HepG2 (cell line): Measurements from ENCODE around the gene TRMT2A. TPM values are rescaled to one million over a fixed set of nuclear protein-coding genes. Genes with fewer than 3 reads are reported as not detected.

Experiments
- ATAC-seq: fragments of 200-7000 bp; cut with Tn5 transposase; 3 replicates; pipeline ENCODE4 v1.9.1; 2020; ENCODE audit warnings: mild to moderate bottlenecking, moderate library complexity
- BruUV-seq: library from RNA; stranded (reverse); fragments of 400-500 nt; replicated peaks from 2 replicates; lab custom pipeline; 2021; lab: Mats Ljungman, UMichigan
- CTCF ChIA-PET: fragments of 300-600 bp; formaldehyde crosslinking; extraction: SDS; loops from one replicate; lab custom pipeline; 2021; ENCODE audit warnings: low total read pairs, inconsistent platforms, low intra/inter-chr PET ratio; lab: Yijun Ruan, JAX
- POLR2A ChIA-PET: fragments of 350-600 bp; sonication (Branson Sonifier 250); formaldehyde crosslinking; loops from one replicate; lab custom pipeline; 2020; ENCODE audit warnings: antibody characterized with exemption, inconsistent platforms; lab: Yijun Ruan, JAX
- DNase-seq: peaks from one replicate; pipeline ENCODE4 v3.0.0-alpha.2; 2015; ENCODE audit warnings: low spot score
- FAIRE-seq: peaks from 3 replicates; lab custom pipeline; 2011; peaks lifted over from hg19 to GRCh38; lab: Jason Lieb, UNC
- H2AFZ ChIP-seq: one replicate; pipeline ENCODE4 v1.6.1; 2011; ENCODE audit warnings: low read length, inconsistent platforms
- H3K27ac ChIP-seq: fragments of 300-600 bp; 3 replicates; pipeline ENCODE4 v1.8.0; 2011; ENCODE audit warnings: mixed run types, mild to moderate bottlenecking, mixed read lengths, low read length, inconsistent platforms; ENCODE audit not compliant: insufficient read depth; ENCODE audit errors: extremely low read length
- H3K27me3 ChIP-seq, 2 experiments: fragments of 200-600 bp in 1 of 2; 2 replicates in 1 of 2; 3 replicates in 1 of 2; pipeline versions ENCODE4 v1.6.0 to v1.8.0; 2011; ENCODE audit warnings: low read length in 2 of 2, mild to moderate bottlenecking in 2 of 2, moderate library complexity in 2 of 2, inconsistent platforms in 1 of 2; ENCODE audit not compliant: insufficient read depth in 2 of 2, control insufficient read depth in 1 of 2
- H3K36me3 ChIP-seq, 2 experiments: fragments of 200-600 bp in 1 of 2; replicated peaks in 1 of 2; 2 replicates in 1 of 2; 3 replicates in 1 of 2; pipeline versions ENCODE4 v1.5.1 to v1.8.0; 2011; ENCODE audit warnings: low read length in 2 of 2, inconsistent platforms in 1 of 2; ENCODE audit not compliant: insufficient read depth in 2 of 2, control insufficient read depth in 1 of 2
- H3K4me1 ChIP-seq: 2 replicates; pipeline ENCODE4 v1.5.1; 2012; ENCODE audit warnings: low read length, inconsistent platforms; ENCODE audit not compliant: insufficient read depth
- H3K4me2 ChIP-seq: 2 replicates; pipeline ENCODE4 v1.6.0; 2011; ENCODE audit warnings: low read depth, low read length, inconsistent platforms
- H3K4me3 ChIP-seq, 3 experiments: fragments of 200-600 bp in 1 of 3; sonication (generic), shearing (Covaris generic) in 1 of 3; replicated peaks in 1 of 3; 2 replicates each; pipeline ENCODE4 v1.5.1; 2011 to 2016; ENCODE audit warnings: low read length in 3 of 3, inconsistent platforms in 2 of 3, low read depth in 2 of 3, mild to moderate bottlenecking in 2 of 3, control low read depth in 1 of 3, mixed read lengths in 1 of 3; ENCODE audit not compliant: insufficient read depth in 1 of 3
- H3K79me2 ChIP-seq: one replicate; pipeline ENCODE4 v1.6.1; 2011; ENCODE audit warnings: low read length, inconsistent platforms; ENCODE audit not compliant: insufficient read depth
- H3K9ac ChIP-seq: 2 replicates; pipeline ENCODE4 v1.6.0; 2011; ENCODE audit warnings: mild to moderate bottlenecking, low read depth, low read length, inconsistent platforms; ENCODE audit not compliant: insufficient read depth
- H3K9me3 ChIP-seq: 2 replicates; pipeline ENCODE4 v1.5.1; 2012; ENCODE audit warnings: mild to moderate bottlenecking, low read length
- H4K20me1 ChIP-seq: 2 replicates; pipeline ENCODE4 v1.6.0; 2011; ENCODE audit warnings: inconsistent platforms, mild to moderate bottlenecking, low read length, moderate library complexity; ENCODE audit not compliant: insufficient read depth
- HNRNPLL ChIP-seq: fragments of 200-400 bp; formaldehyde crosslinking; IDR thresholded peaks from 2 replicates; pipeline ENCODE4 v1.6.1; 2017; ENCODE audit warnings: mild to moderate bottlenecking, low read depth, low read length; ENCODE audit not compliant: poor library complexity, severe bottlenecking
- KDM4B ChIP-seq: sonication (generic); formaldehyde crosslinking; IDR thresholded peaks from 2 replicates; pipeline ENCODE4 v1.4.0; 2020; ENCODE audit warnings: missing genetic modification reagents
- KLF15 ChIP-seq: sonication (generic); formaldehyde crosslinking; IDR thresholded peaks from 2 replicates; pipeline ENCODE4 v1.8.1; 2023; ENCODE audit warnings: borderline replicate concordance, mild to moderate bottlenecking, inconsistent platforms, missing genetic modification reagents, mixed read lengths
- MAFG ChIP-seq: sonication (generic); formaldehyde crosslinking; IDR thresholded peaks from 2 replicates; pipeline ENCODE4 v1.5.1; 2020; ENCODE audit warnings: mild to moderate bottlenecking, missing genetic modification reagents
- NFKB2 ChIP-seq: sonication (generic); formaldehyde crosslinking; IDR thresholded peaks from 2 replicates; pipeline ENCODE4 v1.4.0; 2020; ENCODE audit warnings: missing genetic modification reagents, borderline replicate concordance
- RFX3 ChIP-seq: IDR thresholded peaks from 2 replicates; pipeline ENCODE4 v1.6.1; 2016; ENCODE audit warnings: missing biosample characterization, missing genetic modification reagents
- SRY ChIP-seq: sonication (generic); formaldehyde crosslinking; IDR thresholded peaks from 2 replicates; pipeline ENCODE4 v1.8.0; 2022; ENCODE audit warnings: mild to moderate bottlenecking, missing genetic modification reagents
- TARDBP ChIP-seq: sonication (generic); formaldehyde crosslinking; IDR thresholded peaks from 2 replicates; pipeline ENCODE4 v1.8.0; 2022; ENCODE audit warnings: mild to moderate bottlenecking, missing genetic modification reagents
- XBP1 ChIP-seq: sonication (generic); formaldehyde crosslinking; IDR thresholded peaks from 2 replicates; pipeline ENCODE4 v1.5.0; 2020; ENCODE audit warnings: missing genetic modification reagents
- ZBTB46 ChIP-seq: sonication (generic); formaldehyde crosslinking; IDR thresholded peaks from 2 replicates; pipeline ENCODE4 v1.4.0; 2020; ENCODE audit warnings: mild to moderate bottlenecking, missing genetic modification reagents, borderline replicate concordance
- ZNF17 ChIP-seq: sonication (generic); formaldehyde crosslinking; IDR thresholded peaks from 2 replicates; pipeline ENCODE4 v1.5.0; 2020; ENCODE audit warnings: mild to moderate bottlenecking, missing genetic modification reagents
- ZNF317 ChIP-seq: sonication (generic); formaldehyde crosslinking; IDR thresholded peaks from 2 replicates; pipeline ENCODE4 v1.5.0; 2020; ENCODE audit warnings: mild to moderate bottlenecking, missing genetic modification reagents
- ZNF556 ChIP-seq: sonication (generic); formaldehyde crosslinking; IDR thresholded peaks from 2 replicates; pipeline ENCODE4 v1.4.0; 2020; ENCODE audit warnings: mild to moderate bottlenecking, missing genetic modification reagents, borderline replicate concordance
- ZNF609 ChIP-seq: sonication (generic); formaldehyde crosslinking; IDR thresholded peaks from 2 replicates; pipeline ENCODE4 v1.4.0; 2020; ENCODE audit warnings: mild to moderate bottlenecking, missing genetic modification reagents, borderline replicate concordance
- ZNF629 ChIP-seq: sonication (generic); formaldehyde crosslinking; conservative IDR thresholded peaks from 2 replicates; pipeline ENCODE4 v1.5.0; 2020; ENCODE audit warnings: missing genetic modification reagents
- WGBS: methylation state at CpG from one replicate; pipeline ENCODE4 v1.1.6; 2017; ENCODE audit warnings: low lambda C conversion rate; 5-methylcytosine and 5-hydroxymethylcytosine counted together
- in situ Hi-C: cut with HindIII; loops from 2 replicates; pipeline ENCODE4 v1.10.0; 2017; ENCODE audit warnings: low pct_unique_long_range_greater_than_20kb; ENCODE audit not compliant: extremely low pct_ligation_motif_present
- intact Hi-C: fragments of 100-400 bp; cut with micrococcal nuclease; formaldehyde crosslinking; loops from one replicate; pipeline ENCODE4 v1.10.0; 2022; ENCODE audit not compliant: unreplicated experiment
- polyA plus RNA-seq, 8 experiments: library from polyadenylated mRNA; depleted of rRNA in 3 of 8; stranded (reverse) in 7 of 8; unstranded in 1 of 8; fragments of >200 nt; fragmentation: Illumina TruSeq in 4 of 8; extraction: Trizol in 4 of 8; gene quantifications; 2 replicates each; pipeline versions ENCODE4 v1.2.1 to v1.2.3, GENCODE V29; 2011 to 2016; ENCODE audit warnings: low read depth in 4 of 8, missing spikeins in 1 of 8, mixed read lengths in 1 of 8; ENCODE audit not compliant: insufficient read depth in 1 of 8
- total RNA-seq, 5 experiments: library from RNA; depleted of rRNA; stranded (reverse); fragments of >200 nt; fragmentation: Illumina TruSeq; extraction: Trizol; gene quantifications; 2 replicates each; pipeline ENCODE4 v1.2.3, GENCODE V29; 2016; ENCODE audit warnings: low read depth in 1 of 5
- TF ChIP-seq, protein P1 (sequence below): sonication (generic); formaldehyde crosslinking; IDR thresholded peaks from 2 replicates; pipeline ENCODE4 v1.4.0; 2020; ENCODE audit warnings: mild to moderate bottlenecking, missing genetic modification reagents
- TF ChIP-seq, protein P2 (sequence below): sonication (generic); formaldehyde crosslinking; IDR thresholded peaks from 2 replicates; pipeline ENCODE4 v1.8.0; 2022; ENCODE audit warnings: missing genetic modification reagents, mild to moderate bottlenecking, moderate library complexity, borderline replicate concordance

TRMT2A gene
- total and polyA plus RNA-seq, 2 of the 13 experiments (the other 11 are each of a cell fraction or from before 2014, with no cell fraction given), result 24.0 to 30.3 TPM

DNA sequence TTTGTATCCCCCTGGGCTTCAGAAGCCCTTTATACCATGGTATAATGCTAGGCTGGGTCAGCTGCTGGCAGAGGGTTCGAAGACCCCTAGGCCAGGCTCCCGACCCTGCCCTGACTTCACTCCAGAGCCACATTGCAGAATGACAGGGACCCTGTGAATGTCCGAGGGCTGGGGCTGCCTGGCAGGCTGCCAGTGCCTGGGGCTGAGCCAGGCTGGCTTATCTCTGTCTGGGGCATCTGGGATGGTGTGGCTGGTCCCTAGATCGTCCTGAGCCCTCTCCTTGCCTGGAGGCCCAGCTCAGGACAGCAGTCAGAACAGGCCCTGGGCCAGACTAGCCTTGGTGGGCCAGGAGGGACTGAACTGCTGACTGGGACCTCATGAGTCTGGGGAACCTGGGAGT, 18.2 kb upstream of the TRMT2A start:
- intact Hi-C loops, result no loop called here
- TF ChIP-seq KDM4B (CRISPR knock-in tag) (no peak), ZBTB46 (CRISPR knock-in tag) (no peak), RFX3 (no peak), SRY (no peak), KLF15 (no peak), ZNF17 (CRISPR knock-in tag) (no peak), ZNF609 (CRISPR knock-in tag) (no peak), XBP1 (CRISPR knock-in tag) (no peak), HNRNPLL (no peak), ZNF317 (no peak), NFKB2 (no peak), MAFG (no peak), ZNF629 (CRISPR knock-in tag) (no peak), TARDBP (CRISPR knock-in tag) (no peak), ZNF556 (CRISPR knock-in tag) (no peak)
- TF ChIP-seq, protein P1, sequence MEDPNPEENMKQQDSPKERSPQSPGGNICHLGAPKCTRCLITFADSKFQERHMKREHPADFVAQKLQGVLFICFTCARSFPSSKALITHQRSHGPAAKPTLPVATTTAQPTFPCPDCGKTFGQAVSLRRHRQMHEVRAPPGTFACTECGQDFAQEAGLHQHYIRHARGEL (CRISPR knock-in tag), result no peak
- TF ChIP-seq, protein P2, sequence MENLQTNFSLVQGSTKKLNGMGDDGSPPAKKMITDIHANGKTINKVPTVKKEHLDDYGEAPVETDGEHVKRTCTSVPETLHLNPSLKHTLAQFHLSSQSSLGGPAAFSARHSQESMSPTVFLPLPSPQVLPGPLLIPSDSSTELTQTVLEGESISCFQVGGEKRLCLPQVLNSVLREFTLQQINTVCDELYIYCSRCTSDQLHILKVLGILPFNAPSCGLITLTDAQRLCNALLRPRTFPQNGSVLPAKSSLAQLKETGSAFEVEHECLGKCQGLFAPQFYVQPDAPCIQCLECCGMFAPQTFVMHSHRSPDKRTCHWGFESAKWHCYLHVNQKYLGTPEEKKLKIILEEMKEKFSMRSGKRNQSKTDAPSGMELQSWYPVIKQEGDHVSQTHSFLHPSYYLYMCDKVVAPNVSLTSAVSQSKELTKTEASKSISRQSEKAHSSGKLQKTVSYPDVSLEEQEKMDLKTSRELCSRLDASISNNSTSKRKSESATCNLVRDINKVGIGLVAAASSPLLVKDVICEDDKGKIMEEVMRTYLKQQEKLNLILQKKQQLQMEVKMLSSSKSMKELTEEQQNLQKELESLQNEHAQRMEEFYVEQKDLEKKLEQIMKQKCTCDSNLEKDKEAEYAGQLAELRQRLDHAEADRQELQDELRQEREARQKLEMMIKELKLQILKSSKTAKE, result no peak

More for the DNA sequence above, 18.2 kb upstream of the TRMT2A start:
- Histone ChIP-seq H3K27ac (no peak overlapping the region), H3K4me3 (no peak overlapping the region), H2AFZ (no peak overlapping the region), H3K4me2 (no peak overlapping the region), H3K9ac (no peak overlapping the region), H3K36me3 (peaks cover 0 to 4% of the 10 kb centered on the region in 2 experiments; a peak in 2 of 5 replicates), H3K27me3 (no peaks in the 10 kb centered on the region), H3K79me2 (peaks cover 17% of the 10 kb centered on the region), H3K9me3 (no peaks in the 10 kb centered on the region), H3K4me1 (peaks cover 19% of the 10 kb centered on the region), H4K20me1 (no peaks in the 10 kb centered on the region)
- ATAC-seq (no peak), DNase-seq (no peak), FAIRE-seq (no peak)
- in situ Hi-C loops, result no loop called here
- no CpG with 5 or more reads among the region's 4 CpGs for WGBS
- no TSS peak for BruUV-seq
- ChIA-PET CTCF (no interaction called here), POLR2A (no interaction called here)
